B cell (primary cell): ENCODE results near the gene GYPC.

ENCODE experiments used
- EZH2 ChIP-seq: IDR thresholded peaks from 2 replicates; pipeline ENCODE4 v1.6.1; 2012; ENCODE audit warnings: borderline replicate concordance, low read depth, mild to moderate bottlenecking, moderate library complexity, low read length; ENCODE audit not compliant: insufficient read depth, poor library complexity, severe bottlenecking
- TF ChIP-seq, protein P1 (sequence below): fragments of 200-600 bp; IDR thresholded peaks from one replicate; pipeline ENCODE4 v1.8.0; 2022; ENCODE audit warnings: antibody characterized with exemption, mild to moderate bottlenecking

DNA sequence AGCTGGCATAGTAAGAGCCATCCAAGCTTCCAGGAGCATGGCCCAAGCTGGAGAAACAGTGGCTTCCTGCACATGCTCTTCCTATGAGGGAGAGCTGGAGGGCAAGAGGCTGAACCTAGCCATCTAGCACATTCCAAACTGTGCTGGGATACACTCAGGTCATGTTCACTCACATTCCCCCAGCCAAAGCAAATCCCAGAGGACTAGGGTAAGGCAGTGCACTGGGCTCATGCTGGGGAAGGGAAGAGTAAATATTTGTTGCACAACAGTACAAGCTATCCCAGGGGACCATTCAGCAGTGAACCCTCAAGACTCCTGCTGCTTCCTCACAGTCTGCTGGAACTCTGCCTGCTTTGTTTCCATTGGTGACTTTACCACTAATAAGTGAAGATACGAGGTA lies 20.7 kb upstream of the GYPC start:
- TF ChIP-seq, protein P1, sequence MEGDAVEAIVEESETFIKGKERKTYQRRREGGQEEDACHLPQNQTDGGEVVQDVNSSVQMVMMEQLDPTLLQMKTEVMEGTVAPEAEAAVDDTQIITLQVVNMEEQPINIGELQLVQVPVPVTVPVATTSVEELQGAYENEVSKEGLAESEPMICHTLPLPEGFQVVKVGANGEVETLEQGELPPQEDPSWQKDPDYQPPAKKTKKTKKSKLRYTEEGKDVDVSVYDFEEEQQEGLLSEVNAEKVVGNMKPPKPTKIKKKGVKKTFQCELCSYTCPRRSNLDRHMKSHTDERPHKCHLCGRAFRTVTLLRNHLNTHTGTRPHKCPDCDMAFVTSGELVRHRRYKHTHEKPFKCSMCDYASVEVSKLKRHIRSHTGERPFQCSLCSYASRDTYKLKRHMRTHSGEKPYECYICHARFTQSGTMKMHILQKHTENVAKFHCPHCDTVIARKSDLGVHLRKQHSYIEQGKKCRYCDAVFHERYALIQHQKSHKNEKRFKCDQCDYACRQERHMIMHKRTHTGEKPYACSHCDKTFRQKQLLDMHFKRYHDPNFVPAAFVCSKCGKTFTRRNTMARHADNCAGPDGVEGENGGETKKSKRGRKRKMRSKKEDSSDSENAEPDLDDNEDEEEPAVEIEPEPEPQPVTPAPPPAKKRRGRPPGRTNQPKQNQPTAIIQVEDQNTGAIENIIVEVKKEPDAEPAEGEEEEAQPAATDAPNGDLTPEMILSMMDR: no peak
- TF ChIP-seq EZH2: no peak
